GM19239 (cell line): Measurements from ENCODE around the gene INPP5K.
"Not testable (repeated sequence)": the region's sequence is repeated elsewhere in the genome, so short reads cannot be mapped to it uniquely, and the experiment has no call there.

Experiments used
- DNase-seq: peaks from one replicate; pipeline ENCODE4 v3.0.0; 2011; ENCODE audit warnings: low spot score; ENCODE audit not compliant: insufficient read length
- FAIRE-seq: peaks from 2 replicates; lab custom pipeline; 2011; peaks lifted over from hg19 to GRCh38; lab: Jason Lieb, UNC

The INPP5K gene

GRCh38 chr17:1511290-1511689 lies 5.1 kb downstream of the INPP5K start:
- no peak for DNase-seq
- FAIRE-seq = no peak

- no peak for FAIRE-seq
- no peak for DNase-seq
Measured at GRCh38 chr17:1509290-1509881, 7.0 kb downstream of the INPP5K start.

DNA sequence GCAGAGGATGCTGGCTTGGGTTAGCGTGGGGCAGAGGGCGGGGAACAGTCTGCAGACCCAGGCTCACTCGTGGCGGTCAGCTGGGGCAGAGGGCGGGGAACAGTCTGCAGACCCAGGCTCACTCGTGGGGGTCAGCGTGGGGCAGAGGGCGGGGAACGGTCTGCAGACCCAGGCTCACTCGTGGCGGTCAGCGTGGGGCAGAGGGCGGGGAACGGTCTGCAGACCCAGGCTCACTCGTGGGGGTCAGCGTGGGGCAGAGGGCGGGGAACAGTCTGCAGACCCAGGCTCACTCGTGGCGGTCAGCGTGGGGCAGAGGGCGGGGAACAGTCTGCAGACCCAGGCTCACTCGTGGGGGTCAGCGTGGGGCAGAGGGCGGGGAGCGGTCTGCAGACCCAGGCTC lies 7.7 kb downstream of the INPP5K start:
- FAIRE-seq, DNase-seq: not testable (repeated sequence)

DNA sequence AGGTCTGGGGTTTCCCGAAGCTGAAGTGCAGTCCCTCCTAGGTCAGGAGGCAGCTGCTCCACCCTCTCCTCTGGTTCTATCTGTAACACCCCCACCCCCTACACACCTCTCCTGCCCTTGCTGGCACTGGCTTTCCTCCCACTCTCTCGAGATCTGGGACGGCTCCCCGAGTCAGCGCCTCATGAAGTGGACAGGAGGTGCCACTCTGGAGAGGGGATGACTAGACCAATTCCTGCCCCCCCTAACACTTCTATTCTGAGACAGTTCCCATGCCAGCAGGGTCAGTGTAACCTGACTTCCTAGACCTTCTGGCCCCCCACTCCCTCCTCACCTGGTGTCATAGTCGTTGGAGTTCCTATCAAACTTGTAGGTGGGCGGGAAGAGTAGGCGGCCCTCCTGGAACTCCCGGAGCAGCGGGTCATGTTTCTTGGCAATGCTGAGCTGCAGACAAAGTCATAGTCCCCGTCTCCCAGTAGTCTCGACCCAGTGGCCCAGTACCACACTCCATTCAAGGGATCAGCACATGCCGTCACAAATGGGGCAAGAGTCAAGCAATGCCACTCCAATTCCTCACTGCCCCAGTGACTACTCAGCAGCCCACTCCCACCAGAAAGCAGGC lies 9.7 kb downstream of the INPP5K start:
- DNase-seq = no peak

GRCh38 chr17:1505586-1505985 lies 10.8 kb downstream of the INPP5K start:
- no peak for FAIRE-seq
- DNase-seq = no peak

More for the DNA sequence above, 9.7 kb downstream of the INPP5K start:
- no peak for FAIRE-seq

GRCh38 chr17:1504866-1505265 lies 11.5 kb downstream of the INPP5K start:
- FAIRE-seq = no peak

GRCh38 chr17:1503699-1504098 lies 12.7 kb downstream of the INPP5K start:
- DNase-seq (no peak), FAIRE-seq (no peak)

More at GRCh38 chr17:1504866-1505265, 11.5 kb downstream of the INPP5K start:
- no peak for DNase-seq

- FAIRE-seq = no peak
- DNase-seq = no peak
Measured at GRCh38 chr17:1498869-1499268, 17.5 kb downstream of the INPP5K start.

GRCh38 chr17:1498233-1498632 lies 18.2 kb downstream of the INPP5K start:
- no peak for DNase-seq
- FAIRE-seq = no peak

DNA sequence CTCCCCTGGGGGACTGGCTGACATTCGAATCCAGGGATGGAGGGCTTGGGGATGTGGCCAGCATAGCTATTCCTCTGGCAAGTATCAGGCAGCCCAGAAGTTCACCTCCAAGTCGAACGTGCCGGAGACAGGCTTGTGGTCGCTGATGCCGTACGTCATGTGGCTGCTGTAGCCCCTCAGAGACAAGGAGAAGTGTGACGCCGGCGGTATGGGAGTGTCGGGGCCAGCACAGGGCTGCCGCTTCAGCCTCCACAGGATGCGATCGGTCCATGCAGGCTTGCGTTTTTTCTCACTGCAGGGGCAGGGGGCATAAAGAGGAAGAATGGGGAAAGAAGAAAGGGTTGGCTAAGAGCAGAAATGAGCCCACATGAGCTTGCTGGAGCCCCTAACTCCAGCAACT lies 18.6 kb downstream of the INPP5K start:
- FAIRE-seq (no peak), DNase-seq (no peak)

DNA sequence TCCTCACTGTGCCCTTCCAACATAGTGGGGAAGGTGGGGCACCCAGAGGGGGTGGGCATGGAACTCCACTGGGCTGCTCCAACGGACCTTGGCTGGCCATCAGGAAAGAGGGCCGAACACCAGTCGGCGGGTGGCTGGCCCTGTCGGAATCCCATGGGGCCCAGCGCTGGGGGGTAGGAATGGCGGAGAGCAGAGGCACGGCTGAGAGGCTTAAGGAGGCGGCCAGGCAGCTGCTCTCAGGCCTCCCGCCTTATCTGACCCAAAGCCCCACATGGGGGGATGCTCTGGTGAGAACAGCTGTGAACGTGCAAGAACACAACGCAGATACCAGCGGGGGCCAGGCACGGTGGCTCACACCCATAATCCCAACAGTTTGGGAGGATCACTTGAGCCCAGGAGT lies 19.5 kb downstream of the INPP5K start:
- no peak for FAIRE-seq
- no peak for DNase-seq

DNA sequence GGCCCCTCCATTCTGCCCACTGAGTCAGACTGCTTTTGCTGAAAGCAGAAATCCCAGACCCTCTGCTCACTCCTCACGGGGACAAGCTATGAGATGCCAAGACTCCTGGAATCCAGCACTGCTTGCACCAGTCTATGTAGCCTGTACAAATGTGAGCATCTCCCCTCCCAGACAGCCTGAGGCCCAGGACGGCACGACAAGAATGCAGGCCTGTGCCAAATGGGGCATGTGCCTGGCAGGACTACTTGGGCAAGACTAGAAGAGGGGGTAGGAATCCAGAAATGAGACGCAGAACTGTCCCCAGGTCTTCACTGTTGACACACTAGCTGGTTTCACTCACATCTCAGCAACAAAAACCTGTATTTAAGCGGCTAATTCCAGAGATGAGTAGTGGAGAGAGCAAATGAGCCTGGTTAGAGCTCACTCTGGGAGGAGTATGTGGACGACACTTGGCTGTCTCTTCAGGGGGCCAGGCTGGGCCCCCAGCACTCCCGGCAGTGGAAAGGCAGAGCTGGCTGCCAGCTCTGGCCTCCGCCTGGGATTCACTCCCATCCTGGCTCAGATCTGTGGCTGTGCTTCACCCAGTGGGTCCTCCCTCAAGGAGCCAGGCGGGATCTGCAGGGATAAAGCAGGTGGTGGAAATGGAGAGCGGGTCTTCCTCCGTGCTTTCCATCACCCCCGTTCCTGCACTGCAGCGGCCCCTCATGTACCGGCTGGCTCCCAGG lies 21.0 kb downstream of the INPP5K start:
- DNase-seq (no peak), FAIRE-seq (no peak)

DNA sequence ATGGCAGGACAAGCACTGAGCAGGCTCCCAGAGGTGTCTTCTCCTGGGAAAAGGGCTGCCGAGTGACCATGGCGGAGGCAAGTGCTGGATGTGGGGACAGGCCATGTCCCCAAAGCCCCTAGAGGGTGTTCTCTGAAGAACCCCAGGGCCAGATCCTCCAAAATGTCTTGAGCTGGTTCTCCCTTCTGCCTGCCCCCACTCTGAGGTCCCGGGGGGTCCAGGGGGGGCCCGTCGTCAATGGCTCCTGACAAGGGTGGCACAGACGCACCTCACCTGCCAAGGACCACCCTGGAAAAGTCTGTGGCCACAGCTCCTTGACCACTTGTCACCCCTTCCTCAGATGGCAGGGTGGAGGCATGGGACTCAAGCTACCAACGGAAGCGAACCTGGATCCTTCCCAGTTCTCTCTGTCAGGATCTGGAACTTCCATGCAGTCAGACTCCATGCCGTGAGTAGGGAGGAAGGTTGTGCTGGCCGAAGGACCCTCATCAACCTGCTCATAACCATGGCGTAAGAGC lies 21.6 kb downstream of the INPP5K start:
- DNase-seq = no peak
- no peak for FAIRE-seq

DNA sequence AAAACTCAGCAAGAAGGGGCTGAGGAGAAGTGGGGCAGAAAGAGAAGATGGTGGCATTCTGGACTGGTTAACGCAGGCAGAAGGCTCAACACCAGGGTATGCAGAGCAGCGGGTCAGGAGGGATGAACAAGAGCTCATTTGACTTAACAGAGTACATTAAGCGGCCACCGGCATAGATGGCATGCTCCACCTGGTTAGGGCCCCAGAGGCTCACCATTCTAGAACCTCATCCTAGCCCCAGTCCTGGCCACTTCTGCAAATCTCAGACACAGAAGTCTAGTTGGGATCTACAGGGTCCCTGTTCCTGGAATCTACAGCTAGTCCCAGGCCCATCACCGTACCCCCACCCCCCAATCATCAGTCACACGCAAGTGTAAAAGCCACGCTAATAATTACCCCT lies 22.2 kb downstream of the INPP5K start:
- no peak for FAIRE-seq
- DNase-seq = no peak

DNA sequence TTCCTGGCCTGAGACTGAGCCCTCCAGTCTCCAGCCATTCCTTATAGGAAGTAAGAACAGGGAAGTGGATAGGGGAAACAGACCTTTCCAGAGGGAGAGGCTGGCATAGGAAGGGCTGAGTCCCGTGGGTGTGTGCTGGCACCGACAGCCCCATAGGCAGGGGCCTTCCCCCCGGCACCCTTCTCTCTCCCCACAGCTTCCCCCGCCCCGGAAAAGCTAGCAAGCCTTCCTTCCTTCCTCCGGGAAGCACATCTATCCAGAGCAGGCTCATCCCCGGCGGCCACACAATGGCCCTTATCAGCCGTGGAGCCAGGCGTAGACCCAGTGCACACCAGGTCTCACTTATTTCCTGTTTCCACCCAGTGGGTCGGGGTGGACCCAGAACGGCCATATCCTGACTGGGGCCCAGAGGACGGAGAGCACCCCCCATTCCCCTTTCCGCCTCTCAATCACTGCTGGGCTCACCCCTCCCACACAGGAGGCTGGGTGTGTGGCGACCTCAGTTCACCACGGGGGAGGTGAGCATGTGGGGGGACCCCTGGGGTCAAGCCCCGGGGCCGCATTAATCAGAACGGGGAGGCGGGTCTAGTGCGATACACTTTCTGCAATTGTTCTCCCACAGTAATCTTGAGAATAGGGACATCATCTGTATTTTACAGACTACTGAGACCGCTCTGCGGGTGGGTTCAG lies 23.0 kb downstream of the INPP5K start:
- FAIRE-seq = no peak
- no peak for DNase-seq

DNA sequence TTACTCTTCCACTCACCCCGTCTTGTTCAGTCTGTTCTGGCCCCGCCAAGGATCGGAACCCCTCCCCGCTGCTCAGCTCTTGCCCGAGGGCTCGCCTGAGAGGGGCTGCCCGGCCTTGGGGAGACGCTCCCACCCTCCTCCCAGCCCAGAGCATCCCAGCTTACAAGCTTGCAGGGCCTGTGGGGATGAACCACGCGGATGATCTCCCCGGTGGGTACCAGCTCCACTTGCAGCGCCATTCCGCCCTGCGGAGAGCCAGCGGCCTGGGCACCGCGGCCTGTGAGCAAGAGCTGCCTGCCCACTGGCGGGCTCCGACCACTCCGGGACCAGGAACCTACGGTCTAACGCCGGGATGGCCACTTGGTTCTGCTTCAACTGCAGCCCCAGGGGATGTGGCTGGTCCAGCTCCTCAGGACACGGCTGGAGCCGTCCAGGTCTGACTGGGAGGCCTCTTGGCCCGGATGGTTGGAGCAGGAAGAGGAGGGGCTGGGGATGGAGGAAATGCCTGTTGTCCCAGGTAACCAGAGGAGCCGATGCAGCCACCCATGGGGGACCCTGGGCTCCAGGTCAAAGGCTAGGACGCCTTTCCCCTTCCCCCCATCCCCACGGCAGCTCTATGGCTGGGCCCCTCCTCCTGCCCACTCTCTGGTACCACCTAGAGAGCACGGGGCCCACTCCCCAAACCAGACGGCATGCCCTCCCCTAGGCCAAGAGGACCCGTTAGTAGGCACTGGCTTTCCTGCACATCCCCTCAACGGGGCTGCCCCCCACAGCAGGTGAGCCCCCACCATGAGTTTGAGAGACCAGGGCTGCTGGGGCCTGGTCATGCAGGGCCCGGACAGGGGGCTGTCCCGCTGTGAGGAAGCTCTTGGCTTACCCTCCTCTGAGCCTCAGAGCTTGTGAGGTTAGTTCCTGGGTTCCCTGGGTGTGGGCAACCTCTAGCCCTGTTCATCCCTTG lies 23.9 kb downstream of the INPP5K start, which contains the start of gene MYO1C:
TSS of gene MYO1C (minus strand) at position 438 of the 958 bp plus-strand sequence. CDS start at position 239, 199 bp downstream.
- no peak for DNase-seq
- FAIRE-seq = no peak

GRCh38 chr17:1491443-1492248 lies 24.8 kb downstream of the INPP5K start:
- FAIRE-seq (peak; percentile 45), DNase-seq (peak; percentile 90)

GRCh38 chr17:1490643-1491442 lies 25.6 kb downstream of the INPP5K start:
- FAIRE-seq = peak; percentile 72
- DNase-seq = peak; percentile 94
